ENCODE measurements around the gene FAM124A. TPM values are rescaled to one million over a fixed set of nuclear protein-coding genes. Genes with fewer than 3 reads are reported as not detected.

Gene FAM124A
- total and polyA plus RNA-seq, 2 donors (not counting 3 experiments of a cell fraction or from before 2014, with no cell fraction given): 3.8 to 9.9 TPM

DNA sequence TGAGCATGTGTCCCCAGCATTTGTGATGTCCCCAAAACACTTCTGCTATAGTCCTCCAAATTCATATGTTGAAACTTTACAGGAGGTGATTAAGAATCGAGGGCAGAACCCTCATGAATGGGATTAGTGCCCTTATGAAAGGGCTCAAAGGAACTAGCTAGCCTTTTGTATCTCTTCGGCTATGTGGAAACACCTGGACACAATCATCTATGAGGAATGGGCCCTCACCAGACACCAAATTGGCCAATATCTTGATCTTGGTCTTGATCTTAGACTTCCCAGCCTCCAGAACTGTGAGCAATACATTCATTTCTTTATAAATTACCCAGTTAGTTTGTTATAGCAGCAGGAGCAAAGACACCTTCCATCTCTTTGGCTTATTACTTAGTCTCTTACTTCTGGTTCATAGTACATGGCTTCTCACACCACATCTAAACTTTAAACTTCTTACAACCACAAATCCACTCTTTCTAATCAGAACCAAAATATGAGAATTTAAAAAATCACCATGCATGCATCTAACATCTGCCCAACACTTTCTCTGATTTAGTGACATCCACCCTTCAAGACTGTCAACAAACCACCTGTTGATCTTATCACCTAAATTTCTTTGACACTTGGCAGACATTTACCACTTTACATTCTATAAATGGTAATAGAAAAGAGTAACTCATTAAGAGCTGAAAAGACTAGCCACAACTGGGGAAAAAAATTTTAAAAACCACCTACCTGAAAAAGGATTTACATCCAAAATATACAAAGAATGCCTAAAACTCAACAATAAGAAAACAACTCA, 110.6 kb downstream of the FAM124A start:
- H3K27ac ChIP-seq (ENCODE audit: insufficient read depth, low read depth, low read length): no peak overlapping the region
- intact Hi-C loops (cut with micrococcal nuclease): no loop called here
- H4K20me1 ChIP-seq (replicated peaks; ENCODE audit: control insufficient read depth, extremely low read depth, insufficient read depth, low read length): no peaks in the 10 kb centered on the region
- no peaks in the 10 kb centered on the region for H3K79me2 ChIP-seq (ENCODE audit: control insufficient read depth, insufficient read depth, low read length)
- H3K27me3 ChIP-seq (ENCODE audit: control insufficient read depth in 2 of 2, insufficient read depth in 2 of 2, low read length in 2 of 2): peaks cover 0 to 3% of the 10 kb centered on the region in 2 experiments
- ChIA-PET CTCF (no interaction called here), POLR2A (no interaction called here)
- no peaks in the 10 kb centered on the region for H3K9me1 ChIP-seq (replicated peaks; ENCODE audit: control insufficient read depth, extremely low read depth, insufficient read depth, low read length)
- no peaks in the 10 kb centered on the region for H3K4me1 ChIP-seq (ENCODE audit: control insufficient read depth, extremely low read depth, insufficient read depth, low read length)
- no TSS peak for BruUV-seq (replicated peaks)
- FAIRE-seq (no peak), DNase-seq (ENCODE audit: low read depth, low spot score) (no peak)
- no peaks in the 10 kb centered on the region for H3K9me3 ChIP-seq (replicated peaks; ENCODE audit: control insufficient read depth, insufficient read depth, low read length)
- H3K4me3 ChIP-seq (replicated peaks in 1 of 3; ENCODE audit: insufficient read depth in 1 of 3, low read depth in 1 of 3, low read length in 3 of 3): no peak overlapping the region
- dilution Hi-C loops (cut with MboI; ENCODE audit: extremely low pct_ligation_motif_present, low sequenced_read_pairs): no loop called here
- no peaks in the 10 kb centered on the region for H3K36me3 ChIP-seq (ENCODE audit: control insufficient read depth in 2 of 2, extremely low read depth in 1 of 2, insufficient read depth in 2 of 2, low read length in 2 of 2)
- no peak overlapping the region for H3K9ac ChIP-seq (replicated peaks; ENCODE audit: extremely low read depth, insufficient read depth, low read length)
- TF ChIP-seq JUN (IDR thresholded peaks at IDR 0.05; ENCODE audit: borderline replicate concordance, insufficient read depth, insufficient read length, low read depth) (no peak), EZH2 (IDR thresholded peaks at IDR 0.05; ENCODE audit: borderline replicate concordance, low read depth, low read length, severe bottlenecking) (no peak), MYC (IDR thresholded peaks at IDR 0.05; ENCODE audit: low read depth, low read length) (no peak), GATA2 (IDR thresholded peaks at IDR 0.05; ENCODE audit: insufficient read depth, insufficient read length, low read depth, low read length) (no peak), FOS (IDR thresholded peaks at IDR 0.05; ENCODE audit: borderline replicate concordance, insufficient read depth, low read length) (no peak), POLR2A (IDR thresholded peaks at IDR 0.05; ENCODE audit: low read depth, low read length) (no peak), POLR2AphosphoS5 (IDR thresholded peaks at IDR 0.05; ENCODE audit: insufficient read depth, low read depth, low read length) (no peak)
- TF ChIP-seq, protein P1, sequence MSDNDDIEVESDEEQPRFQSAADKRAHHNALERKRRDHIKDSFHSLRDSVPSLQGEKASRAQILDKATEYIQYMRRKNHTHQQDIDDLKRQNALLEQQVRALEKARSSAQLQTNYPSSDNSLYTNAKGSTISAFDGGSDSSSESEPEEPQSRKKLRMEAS (IDR thresholded peaks at IDR 0.05; ENCODE audit: insufficient read depth, insufficient read length): no peak
- TF ChIP-seq, protein P2, sequence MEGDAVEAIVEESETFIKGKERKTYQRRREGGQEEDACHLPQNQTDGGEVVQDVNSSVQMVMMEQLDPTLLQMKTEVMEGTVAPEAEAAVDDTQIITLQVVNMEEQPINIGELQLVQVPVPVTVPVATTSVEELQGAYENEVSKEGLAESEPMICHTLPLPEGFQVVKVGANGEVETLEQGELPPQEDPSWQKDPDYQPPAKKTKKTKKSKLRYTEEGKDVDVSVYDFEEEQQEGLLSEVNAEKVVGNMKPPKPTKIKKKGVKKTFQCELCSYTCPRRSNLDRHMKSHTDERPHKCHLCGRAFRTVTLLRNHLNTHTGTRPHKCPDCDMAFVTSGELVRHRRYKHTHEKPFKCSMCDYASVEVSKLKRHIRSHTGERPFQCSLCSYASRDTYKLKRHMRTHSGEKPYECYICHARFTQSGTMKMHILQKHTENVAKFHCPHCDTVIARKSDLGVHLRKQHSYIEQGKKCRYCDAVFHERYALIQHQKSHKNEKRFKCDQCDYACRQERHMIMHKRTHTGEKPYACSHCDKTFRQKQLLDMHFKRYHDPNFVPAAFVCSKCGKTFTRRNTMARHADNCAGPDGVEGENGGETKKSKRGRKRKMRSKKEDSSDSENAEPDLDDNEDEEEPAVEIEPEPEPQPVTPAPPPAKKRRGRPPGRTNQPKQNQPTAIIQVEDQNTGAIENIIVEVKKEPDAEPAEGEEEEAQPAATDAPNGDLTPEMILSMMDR (IDR thresholded peaks at IDR 0.05; ENCODE audit: extremely low read depth in 1 of 2, insufficient read depth in 1 of 2, low read depth in 1 of 2, low read length in 2 of 2): no peak
- no peak overlapping the region for H2AFZ ChIP-seq (ENCODE audit: low read depth, low read length)
- H3K4me2 ChIP-seq (ENCODE audit: insufficient read depth, low read length): no peak overlapping the region

All from endothelial cell of umbilical vein (primary cell).